ENCODE measurements around the gene TNFSF11. TPM values are rescaled to one million over a fixed set of nuclear protein-coding genes. Genes with fewer than 3 reads are reported as not detected.

The TNFSF11 gene, protein sequence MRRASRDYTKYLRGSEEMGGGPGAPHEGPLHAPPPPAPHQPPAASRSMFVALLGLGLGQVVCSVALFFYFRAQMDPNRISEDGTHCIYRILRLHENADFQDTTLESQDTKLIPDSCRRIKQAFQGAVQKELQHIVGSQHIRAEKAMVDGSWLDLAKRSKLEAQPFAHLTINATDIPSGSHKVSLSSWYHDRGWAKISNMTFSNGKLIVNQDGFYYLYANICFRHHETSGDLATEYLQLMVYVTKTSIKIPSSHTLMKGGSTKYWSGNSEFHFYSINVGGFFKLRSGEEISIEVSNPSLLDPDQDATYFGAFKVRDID
- total RNA-seq = not detected in 2 replicates

DNA sequence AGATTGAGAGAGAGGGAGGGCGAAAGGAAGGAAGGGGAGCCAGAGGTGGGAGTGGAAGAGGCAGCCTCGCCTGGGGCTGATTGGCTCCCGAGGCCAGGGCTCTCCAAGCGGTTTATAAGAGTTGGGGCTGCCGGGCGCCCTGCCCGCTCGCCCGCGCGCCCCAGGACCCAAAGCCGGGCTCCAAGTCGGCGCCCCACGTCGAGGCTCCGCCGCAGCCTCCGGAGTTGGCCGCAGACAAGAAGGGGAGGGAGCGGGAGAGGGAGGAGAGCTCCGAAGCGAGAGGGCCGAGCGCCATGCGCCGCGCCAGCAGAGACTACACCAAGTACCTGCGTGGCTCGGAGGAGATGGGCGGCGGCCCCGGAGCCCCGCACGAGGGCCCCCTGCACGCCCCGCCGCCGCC is at the start of gene TNFSF11:
TNFSF11 (plus strand) TSS at position 142 of the 400 bp plus-strand sequence; CDS start at position 294, 152 bp downstream.
- DNase-seq (ENCODE audit: low read depth in 2 of 2) = no peak

DNA sequence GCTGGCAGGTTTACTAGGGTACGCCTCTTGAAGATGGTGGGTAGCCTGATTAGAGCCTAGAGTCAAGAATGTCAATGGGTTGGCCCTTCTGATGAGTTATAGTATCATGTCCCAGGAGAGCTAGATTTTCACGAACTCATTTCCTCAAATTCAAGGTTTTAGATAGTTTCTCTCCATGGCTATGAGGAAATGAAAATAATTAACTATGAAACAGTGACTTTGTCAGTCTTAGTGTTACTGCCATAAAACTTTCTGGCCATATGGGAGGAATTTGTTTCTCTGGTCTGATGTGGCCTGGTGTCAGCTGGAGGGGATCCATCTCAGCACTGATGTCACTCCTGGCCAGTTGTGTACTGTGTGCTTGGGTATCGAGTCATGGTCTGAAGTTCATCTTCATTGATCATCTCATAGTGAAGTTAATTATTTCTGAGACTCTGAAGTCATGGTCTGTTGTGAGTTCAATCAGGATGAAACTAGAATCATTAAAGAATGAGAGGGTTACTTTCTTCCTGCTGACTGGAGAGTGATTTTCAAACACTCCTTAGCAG is 49.4 kb upstream of the TNFSF11 start:
- DNase-seq (ENCODE audit: low read depth in 2 of 2) = no peak

DNA sequence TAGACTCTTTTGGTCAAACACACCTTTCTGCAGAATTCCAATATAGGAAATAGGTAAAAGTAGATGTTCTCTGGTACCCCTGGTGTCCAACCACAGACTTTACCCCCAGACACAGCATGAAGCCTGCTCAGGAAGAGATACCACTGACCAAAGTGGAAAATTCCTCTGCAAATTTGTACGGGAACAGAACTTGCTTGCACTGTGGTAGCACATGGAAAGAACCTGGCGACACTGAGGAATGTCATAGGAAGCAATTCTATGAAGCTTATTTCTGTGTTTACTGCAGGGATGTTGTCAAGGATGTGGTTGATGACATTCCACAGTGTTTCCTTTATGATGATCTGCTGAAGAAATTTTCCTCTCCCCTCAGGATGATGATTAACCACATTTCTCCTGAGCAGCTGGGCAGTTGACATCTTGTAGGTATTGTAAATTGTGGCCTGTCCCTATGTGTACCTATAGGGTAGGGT is 48.9 kb upstream of the TNFSF11 start:
- DNase-seq (ENCODE audit: low read depth in 2 of 2) = peak in 1 of 2 donors; percentile 40

DNA sequence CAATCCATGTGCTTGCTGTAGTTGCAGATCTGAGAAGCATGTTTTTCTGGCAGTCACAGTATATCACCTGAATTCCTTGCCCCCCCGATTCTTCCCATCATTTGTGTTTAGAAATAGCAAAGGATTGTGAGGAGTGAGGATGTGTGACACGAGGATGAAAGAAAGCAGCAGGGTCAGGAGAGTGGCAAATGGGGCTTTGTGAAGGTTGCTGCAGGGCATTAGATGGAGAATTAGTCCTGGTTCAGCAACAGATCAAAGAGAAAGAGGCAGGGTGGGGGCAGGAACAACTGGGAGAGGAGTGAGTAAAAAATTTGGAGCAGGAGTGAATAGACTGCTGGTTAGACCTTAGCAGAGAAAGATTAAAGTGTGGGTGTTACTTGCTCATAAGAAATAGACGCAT is 47.7 kb upstream of the TNFSF11 start:
- DNase-seq (ENCODE audit: low read depth in 2 of 2) = no peak

DNA sequence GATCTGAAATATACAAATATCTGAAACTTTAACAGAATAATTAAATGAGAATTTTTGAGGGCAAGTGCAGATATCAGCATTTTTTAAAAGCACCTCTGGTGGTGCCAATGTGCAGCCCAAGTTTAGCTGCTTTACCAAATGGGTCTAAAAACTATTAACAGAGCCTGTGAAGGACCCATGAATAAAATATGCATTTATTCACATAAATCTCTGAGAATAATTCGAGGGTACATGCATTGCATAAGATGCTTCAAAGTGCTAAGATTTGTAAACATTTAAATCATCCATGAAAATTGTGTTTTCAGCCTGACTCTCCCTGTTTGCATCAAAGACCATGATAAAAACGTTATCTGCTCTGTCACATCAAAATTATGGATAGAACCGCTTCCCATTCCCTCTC is 47.1 kb upstream of the TNFSF11 start:
- no peak for DNase-seq (ENCODE audit: low read depth in 2 of 2)

DNA sequence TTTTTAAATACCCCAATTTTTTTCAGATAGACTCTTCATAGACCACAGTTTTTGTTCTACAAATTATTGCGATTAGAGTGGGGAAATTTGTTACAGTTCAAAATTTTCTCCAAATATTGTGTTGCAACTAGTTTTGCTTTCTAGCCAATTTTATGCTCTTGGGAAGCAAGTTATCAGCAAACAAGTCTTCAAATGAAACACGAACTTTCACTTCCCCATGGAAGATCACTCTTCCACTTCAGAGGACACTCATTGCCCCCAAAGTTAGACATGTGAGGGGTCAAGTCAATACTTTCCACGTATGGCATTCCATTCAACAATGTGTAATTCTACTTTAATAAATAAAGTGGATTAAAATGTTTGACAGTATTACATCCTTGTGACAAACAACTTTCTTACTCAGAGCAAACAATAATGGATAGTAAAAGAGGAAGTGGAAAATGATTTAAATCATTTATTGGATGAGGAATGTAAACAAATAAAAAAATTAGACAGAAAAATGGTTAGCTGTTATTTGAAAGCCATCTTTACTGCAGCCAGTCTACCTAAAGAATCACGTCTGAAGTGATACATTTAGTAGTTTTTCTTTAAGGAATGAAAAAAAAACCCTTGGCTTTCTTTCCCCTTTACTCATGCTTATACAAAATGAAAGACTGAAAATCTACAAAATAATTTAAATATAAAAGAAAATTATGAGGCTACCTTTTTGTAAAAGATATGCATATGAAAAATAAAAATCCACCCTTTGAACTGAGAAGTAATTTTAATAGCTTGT is 41.2 kb upstream of the TNFSF11 start:
- no peak for DNase-seq (ENCODE audit: low read depth in 2 of 2)

DNA sequence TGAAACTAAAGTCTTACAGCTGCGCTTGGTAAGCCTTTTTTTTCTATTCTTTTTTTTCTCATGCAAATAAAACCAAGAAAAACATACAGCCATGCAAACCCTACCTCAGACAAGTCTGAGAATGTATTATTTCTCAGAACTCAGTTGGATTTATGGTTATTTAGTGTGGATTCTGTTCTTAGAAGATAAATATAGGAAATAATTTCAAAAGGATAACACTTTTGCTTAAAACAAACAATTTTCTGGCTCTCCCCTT is 40.7 kb upstream of the TNFSF11 start:
- no peak for DNase-seq (ENCODE audit: low read depth in 2 of 2)

DNA sequence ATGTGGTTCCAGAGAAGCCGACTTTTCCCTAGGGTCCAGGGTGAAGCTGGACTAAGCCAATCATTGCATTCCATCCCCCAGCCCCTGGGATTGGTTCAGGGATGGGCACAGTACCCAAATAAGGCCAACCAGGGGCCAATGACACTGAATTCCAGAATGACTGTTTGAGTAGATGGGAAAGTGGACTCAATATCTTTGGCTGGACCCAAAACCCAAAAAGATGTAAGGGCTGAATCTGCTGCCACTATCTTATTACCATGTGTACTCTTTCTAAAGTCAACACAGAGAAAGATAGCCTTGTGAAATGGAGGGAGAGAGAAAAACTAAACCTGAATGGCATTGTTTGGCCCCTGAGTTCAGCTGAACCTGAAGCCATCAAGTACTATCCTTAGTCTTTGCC is 39.2 kb upstream of the TNFSF11 start:
- DNase-seq (ENCODE audit: low read depth in 2 of 2) = no peak

DNA sequence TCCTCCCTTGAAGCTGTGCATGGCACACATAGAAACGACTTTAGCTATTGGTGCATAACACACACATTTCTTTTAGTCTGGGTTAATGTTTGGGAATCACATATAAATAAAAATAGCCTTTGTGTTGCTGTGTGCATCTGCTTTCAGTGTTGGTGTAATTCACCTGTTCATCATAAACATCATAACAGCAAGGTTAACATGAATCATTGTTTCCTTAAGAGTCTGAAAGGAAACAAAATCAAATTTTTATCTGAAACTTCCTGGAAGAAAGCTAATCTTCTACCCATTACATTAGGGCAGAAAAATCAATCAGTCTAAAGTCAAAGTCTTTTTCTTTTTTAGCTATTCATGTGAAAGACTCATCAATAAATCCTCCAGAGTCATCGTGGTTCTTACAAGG is 35.0 kb upstream of the TNFSF11 start:
- peak in 1 of 2 donors; percentile 26 for DNase-seq (ENCODE audit: low read depth in 2 of 2)

DNA sequence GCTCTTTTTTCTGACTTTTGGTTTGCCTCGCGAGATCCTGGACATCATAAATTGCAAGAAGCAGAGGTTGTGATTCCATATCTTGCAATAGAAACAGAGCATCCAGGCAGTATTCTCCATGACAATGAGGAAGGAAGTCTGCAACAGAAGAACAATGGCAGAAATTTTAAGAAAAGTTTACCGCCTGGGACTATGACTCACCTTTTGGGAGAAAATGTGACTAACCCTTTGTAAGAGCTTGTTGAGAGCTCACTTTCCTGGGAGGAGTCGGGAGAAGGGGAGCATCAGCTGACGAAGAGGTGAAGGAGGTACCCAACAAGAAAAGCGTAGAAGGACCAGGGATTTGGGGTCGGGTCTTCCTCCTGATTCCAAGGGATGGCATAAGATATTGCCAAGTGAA is 34.3 kb upstream of the TNFSF11 start:
- DNase-seq (ENCODE audit: low read depth in 2 of 2) = peak in 1 of 2 donors; percentile 70

DNA sequence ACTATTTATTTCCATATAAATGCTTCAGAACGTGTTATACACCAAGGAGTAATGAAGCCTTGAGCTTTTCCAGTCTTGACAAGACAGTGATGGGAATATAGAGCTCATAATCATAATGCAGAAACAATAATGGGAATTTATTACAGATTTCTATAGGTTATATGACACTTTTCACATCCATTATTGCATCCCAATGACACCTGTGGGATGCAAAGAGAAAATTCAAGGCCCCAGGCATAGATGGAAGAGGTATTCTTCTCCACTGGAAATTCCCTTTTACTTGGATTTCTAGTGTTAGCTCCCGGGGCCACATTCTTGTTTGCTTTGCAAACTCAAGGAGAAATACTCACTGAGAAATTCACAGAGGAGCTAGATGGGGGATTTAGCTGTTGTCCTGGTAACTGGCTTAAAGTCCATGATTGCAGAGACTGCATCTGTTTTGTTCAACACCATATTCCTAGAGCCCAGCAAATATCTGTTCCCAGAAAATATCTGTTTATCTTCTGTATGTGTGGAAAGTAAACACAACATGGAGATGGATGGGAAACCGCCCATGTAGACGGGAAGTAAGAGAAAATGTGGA is 30.6 kb upstream of the TNFSF11 start:
- no peak for DNase-seq (ENCODE audit: low read depth in 2 of 2)

DNA sequence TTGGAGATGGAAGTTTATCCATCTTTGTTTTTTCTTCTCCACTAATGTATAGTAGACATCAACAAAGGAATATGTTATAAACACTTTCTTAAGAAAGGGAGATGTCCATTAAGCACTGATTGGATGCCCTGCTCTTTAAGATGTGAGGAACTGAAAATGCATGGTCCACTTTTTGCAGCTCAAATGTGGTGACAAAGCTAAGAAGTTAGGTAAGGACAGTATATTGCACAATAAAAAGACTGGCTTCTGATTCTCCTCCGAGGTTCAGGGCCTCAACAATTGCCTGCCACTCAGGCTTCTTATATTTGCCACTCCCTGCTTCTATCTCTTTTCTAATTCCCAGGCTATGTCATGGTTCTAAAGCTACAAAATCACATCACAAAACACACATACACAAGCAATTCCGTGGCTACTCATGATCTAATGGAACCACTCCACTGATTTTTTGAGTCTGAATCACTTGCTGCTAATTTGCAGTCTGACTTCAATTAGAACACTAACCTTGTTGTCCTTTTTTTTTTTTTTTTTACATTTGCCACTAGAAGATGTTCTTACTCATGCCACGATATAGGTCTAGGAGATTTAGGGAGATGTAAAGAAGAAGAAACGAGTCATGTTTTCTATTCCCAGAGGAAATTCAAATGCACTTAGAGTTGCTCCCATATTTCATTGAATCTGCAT is 29.6 kb upstream of the TNFSF11 start:
- no peak for DNase-seq (ENCODE audit: low read depth in 2 of 2)

DNA sequence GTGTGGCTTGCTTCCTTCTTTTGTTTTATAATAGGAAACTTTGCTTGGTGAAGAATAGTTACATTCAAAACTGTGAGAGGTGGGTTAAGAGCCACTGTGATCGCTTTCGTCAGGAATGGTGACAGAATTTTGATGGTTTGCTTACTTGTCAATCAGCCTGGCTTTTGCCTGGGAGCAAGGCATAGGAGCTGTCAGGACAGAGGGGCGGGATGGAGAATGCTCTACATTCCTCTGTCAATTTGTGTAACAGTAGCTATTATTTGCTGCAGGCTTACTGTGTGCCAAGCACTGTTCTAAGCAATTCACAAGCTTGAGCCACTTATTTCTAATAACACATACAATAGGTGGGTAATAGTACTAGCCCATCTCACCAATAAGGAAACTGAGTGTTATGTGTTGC is 28.1 kb upstream of the TNFSF11 start:
- no peak for DNase-seq (ENCODE audit: low read depth in 2 of 2)

DNA sequence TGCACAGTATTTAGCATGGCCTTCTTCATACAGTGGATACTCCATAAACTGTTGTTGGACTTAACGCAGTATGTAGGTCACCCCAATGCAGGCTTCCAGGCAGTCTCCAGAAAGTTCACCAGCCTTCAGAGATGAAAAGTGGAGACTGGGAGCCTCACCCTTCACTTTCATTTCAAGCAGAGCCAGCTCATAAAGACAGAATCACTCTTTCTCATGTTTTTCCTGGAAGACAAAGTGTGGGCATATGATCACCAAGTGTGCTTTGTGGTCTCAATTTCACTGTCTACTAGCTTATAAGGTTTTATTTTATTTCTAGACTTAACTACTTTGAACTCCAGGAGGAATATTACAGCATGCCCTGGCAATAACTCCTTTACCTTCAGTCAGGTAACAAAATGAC is 26.3 kb upstream of the TNFSF11 start:
- DNase-seq (ENCODE audit: low read depth in 2 of 2) = no peak

DNA sequence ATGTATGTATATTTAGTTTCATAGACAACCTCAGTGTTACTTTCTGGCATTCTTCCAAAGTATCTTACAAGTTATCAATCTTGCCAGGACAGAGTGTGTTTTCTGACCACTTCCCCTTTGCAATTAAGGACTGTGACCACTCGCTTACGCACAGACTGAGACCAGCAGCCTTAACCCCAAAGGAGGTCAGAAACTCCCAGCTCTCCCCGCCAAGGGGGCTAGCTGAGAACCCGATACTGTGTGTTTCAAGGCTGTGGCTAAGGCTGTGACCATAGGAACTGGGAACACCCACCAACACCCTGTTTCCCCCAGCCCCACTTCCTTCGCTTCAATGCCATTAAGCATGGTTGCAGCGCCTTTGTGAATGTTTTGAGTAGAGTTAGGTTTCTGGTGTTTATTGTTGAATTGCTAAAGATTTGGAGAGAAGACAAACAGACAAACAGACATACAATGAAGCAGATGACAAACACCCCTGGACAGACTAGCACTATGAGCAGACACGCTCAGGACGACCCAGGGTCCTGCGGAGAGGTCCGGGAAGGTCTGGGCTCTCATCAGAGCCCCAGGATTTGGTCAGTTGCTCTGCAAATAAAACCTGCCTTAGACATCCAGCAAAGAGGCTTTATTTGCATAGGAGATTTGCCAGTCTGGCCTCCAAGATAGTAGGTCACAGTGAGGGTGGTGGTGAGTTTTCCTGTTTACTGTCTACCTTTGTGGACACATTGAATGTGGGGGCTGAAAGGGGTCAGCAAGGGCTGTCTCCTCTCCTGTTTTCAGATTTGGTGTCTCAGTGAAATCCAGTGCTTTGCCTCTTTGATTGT is 25.0 kb upstream of the TNFSF11 start:
- DNase-seq (ENCODE audit: low read depth in 2 of 2) = peak in 1 of 2 donors; percentile 66

DNA sequence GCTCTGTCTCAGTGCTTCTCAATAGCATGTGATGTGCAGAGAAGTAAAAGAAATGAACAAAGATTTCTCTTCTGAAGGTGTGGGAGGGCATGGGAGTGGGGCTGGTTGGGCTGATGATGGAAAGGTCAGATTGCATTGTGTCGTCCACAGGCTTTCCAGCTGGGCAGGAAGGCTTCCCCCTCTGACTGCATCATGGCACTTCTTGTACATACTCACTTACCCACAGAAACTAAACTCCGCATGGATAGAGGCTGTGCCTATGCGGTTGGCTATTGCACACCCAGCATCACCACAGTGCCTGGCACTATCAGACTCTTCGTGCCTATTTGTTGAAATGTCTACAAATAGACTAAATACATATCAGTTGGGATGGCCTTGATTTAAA is 24.4 kb upstream of the TNFSF11 start:
- peak in 1 of 2 donors; percentile 26 for DNase-seq (ENCODE audit: low read depth in 2 of 2)

DNA sequence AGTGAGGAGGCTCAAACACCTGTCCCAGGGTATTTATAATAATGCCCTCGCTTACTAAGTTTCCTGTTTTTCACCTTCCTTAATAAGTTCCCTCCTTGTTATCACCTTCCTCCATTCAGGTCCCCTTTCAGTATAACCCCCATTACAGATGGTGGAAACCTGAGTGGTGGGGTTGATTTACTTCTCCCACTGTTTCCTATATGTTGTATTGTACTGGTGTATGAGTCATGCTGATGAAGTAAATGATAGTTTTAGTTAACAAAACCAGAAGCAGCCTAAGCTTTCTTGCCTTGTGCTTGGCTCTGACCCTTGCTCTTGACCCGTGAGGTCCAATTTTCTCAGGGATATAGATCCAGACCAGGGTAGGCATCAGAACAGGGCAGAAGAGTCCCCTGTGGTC is 22.3 kb upstream of the TNFSF11 start:
- peak in 1 of 2 donors; percentile 26 for DNase-seq (ENCODE audit: low read depth in 2 of 2)

DNA sequence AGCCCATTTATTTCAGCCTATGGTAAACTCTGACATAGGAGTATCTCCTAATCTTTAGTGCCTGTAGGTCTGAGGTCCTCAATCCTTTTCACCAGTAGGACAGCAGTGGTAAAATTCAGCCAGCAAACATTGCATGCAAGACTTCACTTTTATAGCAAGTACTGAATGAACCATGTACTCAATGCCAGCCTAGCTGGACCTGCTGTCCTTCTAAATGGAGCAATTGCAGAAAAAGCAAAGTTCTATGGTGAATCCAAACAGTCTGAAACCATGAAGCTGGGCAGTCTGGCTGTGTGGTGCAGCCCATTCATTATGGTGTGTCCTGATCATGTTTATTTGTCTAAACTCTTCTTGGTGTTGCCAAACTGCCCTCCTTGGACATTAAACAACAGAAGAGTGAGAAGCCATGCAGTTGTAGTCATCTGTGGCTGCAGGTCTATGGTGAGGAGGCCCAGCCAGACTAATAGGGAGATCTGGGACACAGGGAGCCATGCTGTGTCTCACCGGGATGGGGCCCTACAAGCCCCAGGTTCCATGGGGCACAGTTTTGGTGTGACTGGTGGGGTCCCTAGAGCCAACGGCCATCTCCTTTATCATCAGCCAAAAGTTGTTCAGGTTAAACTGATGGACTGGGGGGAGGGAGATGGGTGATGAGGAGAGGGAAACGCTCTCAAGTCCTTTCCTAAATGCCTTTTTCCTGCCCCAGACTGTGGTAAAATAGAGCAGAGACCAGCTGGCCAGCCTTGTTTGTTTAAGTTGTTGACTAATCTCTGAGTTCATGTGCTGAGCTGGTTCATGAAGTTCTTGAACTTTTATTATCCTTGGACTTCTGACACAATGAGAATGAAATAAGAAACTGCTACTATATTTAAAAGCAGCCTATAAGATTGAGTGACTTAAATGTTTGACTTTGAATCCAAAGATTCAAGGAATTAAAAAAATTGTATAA is 20.6 kb upstream of the TNFSF11 start:
- peak in 1 of 2 donors; percentile 62 for DNase-seq (ENCODE audit: low read depth in 2 of 2)

DNA sequence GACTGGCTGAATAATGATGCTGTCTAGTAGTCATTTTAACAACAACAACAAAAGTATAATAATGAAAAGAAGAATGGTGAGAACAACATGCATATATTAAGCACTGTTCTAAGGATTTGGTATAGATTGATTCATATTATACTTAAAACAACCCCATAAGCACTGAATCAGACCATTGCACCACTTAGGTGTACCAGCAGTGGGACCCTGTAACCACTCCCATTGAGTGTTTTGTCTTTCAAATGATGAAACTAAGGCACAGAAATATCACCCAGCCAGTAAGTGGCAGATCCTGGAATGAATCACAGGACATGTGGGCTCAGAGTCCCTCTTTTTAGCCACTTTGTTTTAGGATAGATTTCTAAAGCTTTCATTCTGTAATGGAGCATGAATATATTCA is 14.9 kb upstream of the TNFSF11 start:
- no peak for DNase-seq (ENCODE audit: low read depth in 2 of 2)

Data from dermis microvascular lymphatic vessel endothelial cell (primary cell).